HG03196 (cell line): ENCODE measurements around the gene PRR20C.
"Not testable (repeated sequence)": the region's sequence is repeated elsewhere in the genome, so short reads cannot be mapped to it uniquely, and the experiment has no call there.

Experiments
- ATAC-seq: cut with Tn5 transposase; IDR thresholded peaks from one replicate; pipeline ENCODE4 v1.9.1; 2021; ENCODE audit not compliant: unreplicated experiment

Gene PRR20C

DNA sequence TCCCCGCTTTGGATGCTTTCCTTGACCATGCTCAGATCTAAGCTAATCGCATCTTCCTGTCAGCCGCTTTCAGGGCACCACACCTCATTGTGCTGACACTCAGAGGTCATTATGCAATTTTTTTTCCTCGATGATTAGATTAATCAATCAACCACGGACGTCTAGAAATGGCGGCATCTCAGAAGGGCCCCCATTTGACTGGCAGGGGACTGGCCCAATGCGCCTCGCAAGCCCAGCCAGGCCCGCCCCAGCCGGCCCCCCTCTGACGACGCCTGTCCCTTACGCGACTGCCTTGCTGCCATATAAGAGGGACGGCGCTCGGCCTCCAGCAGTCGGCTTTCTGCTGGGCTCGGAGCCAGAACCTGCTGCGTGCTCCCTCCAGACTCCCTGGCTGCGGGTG lies at the start of gene PRR20C:
PRR20C (plus strand) TSS at position 301 of the 400 bp plus-strand sequence. CDS start 387 bp downstream, outside the sequence.
- not testable (repeated sequence) for ATAC-seq

DNA sequence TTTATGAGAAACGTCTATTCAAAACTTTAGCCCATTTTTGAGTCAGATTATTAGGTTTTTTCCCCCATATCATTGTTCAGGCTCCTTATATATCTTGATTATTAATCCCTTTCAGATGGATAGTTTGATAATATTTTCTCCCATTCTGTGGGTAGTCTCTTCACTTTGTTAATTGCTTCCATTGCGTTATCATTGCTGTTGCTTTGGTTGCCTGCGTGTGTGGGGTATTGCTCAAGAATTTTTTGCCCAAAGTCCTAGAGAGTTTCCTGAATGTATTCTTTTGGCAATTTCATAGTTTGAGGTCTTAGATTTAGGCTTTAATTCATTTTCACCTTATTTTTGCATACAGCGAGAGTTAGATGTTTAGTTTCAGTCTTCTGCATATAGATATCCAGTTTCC lies 38.9 kb upstream of the PRR20C start:
- no peak for ATAC-seq

DNA sequence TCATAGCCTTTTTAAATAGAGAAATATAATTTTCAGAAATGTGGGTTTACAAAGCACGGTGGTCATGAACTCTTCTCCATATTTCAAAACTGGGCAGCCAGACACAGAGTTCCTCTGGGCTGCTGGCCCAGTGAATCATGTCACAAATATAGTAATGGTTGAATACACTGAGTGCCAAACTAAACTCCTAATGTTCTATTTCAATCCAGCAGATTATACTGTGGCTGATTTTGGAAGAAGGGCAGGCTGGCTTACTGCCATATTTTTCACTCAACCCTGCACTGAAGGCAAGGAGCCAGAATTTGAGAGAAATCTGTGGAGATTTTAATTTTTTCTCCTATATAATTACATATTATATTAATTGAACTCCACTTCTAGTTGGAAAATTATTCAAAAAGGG lies 30.2 kb upstream of the PRR20C start:
- ATAC-seq = no peak

DNA sequence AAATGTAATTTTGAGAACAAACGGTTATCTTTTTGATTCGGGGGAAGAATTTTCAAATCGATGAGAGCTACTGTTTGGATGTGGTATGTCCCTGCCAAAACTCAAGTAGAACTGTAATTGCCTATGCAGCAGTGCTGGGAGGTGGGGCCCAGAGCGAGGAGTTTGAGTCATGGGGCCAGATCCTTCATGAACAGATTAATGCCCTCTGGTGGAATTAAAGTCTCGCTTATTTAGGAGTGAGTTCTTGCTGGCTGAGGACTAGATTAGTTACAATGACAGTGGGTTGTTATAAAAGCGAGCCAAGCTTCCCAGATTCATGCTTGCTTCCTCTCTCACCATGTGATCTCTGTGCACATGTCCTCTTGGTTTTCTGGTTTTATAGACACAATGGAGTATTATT lies 25.0 kb upstream of the PRR20C start:
- ATAC-seq = no peak

DNA sequence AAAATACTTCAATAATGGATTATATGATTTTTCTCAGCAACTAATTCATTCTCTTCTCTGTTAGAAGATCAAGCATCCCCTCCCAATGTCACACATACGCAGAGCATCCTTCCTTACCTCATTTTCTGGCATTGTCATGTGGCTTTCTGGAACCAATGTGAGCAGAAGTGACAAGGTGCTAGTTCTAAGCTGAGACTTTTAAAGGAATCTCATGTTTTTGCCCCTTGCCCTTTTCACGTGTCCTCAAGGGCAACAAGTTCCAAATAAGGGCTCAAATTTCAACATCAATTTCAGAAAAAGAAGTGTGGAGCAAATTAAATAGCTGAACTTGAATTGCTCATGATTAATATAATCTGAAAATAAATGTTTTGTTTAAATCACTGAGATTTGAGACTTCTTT lies 17.8 kb upstream of the PRR20C start:
- no peak for ATAC-seq

DNA sequence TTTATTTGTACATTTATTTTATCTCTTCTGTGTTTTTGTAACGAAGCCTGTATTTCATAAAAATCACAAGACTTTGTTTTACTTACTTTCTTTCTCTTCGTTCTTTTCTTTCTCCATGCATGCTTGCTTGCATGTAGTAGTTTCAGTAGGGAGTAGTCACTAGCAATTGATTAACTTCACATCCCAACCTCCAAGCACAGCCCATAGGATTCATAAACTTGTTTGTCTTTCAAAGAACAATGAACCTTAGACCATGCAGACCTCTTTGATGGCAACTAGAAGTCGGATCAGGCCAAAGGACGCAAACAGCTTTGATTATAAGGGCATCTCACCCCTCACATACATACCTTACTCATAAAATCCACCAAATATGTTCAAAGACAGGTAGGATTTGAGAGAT lies 16.3 kb upstream of the PRR20C start:
- no peak for ATAC-seq

DNA sequence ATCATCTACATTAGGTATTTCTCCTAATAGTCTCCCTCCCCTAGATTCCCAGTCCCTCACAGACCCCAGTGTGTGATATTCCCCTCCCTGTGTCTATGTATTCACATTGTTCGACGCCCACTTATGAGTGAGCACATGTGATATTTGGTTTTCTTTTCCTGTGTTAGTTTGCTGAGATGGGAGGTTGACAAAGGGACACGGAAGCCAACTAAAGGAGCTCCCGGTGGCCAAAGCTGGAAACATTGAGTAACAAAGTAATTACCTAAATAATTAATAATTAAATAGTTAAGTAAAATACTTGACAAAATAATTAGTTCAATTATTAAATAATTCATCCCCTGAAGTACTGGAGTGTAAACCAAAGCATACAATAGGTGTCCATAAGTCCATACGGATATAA lies 14.9 kb upstream of the PRR20C start:
- no peak for ATAC-seq

DNA sequence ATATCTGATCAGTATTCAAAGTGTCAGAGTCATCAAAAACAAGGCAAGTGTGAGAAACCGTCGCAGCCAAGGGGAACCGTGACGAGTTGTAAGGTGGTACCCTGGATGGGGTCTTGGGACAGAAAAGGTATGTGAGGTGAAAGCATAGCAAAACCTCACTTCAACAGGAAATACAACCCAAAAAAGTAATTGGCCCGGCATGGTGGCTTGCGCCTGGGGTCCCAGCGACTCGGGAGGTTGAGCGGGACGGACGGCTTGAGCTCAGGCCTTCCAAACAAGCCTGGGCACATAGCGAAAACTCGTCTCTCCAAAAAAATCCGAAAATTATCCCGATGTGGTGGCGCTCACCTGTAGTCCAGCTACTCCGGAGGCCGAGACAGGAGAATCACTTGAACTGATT lies 14.1 kb upstream of the PRR20C start:
- ATAC-seq = not testable (repeated sequence)

DNA sequence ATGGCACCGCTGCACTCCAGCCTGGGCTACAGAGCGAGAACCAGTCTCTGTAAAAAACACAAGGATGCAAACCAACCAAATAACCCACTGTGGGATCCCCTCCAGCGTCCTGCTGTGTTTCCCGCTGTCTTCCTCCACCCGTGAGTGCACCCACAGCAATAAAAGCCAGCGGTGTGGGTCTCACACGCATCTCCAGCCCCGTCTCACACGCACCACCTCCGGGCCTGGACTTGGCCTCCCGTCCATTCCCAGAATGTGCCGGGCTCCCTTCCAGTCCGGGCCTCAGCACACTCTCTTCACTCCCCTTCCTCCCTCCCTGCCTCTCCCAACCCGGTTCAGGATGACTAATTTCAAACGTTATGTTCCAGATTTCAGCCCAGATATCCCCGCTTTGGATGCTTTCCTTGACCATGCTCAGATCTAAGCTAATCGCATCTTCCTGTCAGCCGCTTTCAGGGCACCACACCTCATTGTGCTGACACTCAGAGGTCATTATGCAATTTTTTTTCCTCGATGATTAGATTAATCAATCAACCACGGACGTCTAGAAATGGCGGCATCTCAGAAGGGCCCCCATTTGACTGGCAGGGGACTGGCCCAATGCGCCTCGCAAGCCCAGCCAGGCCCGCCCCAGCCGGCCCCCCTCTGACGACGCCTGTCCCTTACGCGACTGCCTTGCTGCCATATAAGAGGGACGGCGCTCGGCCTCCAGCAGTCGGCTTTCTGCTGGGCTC lies 13.5 kb upstream of the PRR20C start, which contains the start of gene PRR20A:
PRR20A (plus strand) TSS at position 684 of the 734 bp plus-strand sequence. CDS start 387 bp downstream, outside the sequence.
- ATAC-seq = not testable (repeated sequence)

DNA sequence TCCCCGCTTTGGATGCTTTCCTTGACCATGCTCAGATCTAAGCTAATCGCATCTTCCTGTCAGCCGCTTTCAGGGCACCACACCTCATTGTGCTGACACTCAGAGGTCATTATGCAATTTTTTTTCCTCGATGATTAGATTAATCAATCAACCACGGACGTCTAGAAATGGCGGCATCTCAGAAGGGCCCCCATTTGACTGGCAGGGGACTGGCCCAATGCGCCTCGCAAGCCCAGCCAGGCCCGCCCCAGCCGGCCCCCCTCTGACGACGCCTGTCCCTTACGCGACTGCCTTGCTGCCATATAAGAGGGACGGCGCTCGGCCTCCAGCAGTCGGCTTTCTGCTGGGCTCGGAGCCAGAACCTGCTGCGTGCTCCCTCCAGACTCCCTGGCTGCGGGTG lies 6.7 kb upstream of the PRR20C start, which contains the start of gene PRR20B:
PRR20B (plus strand) TSS at position 301 of the 400 bp plus-strand sequence. CDS start 387 bp downstream, outside the sequence.
- ATAC-seq = not testable (repeated sequence)

DNA sequence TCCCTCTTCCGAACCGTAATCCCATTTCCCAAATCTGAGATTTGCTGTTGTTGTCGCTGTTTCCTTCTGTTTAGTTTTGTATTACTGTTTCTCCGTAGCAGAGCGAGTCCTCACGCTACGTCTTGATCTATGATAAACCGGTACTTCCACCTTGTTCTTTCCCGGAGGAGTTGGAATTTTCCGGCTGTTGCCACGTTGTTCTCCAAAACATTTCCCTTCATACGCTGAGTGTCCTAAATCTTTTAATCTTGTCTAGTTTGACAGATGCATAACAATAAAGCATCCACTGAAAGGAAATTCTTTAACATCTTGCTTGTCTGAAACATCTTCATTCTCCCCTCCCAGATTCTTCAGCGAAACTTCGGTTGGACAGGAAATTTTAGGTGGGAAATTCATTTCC lies 5.8 kb upstream of the PRR20C start:
- ATAC-seq = not testable (repeated sequence)

DNA sequence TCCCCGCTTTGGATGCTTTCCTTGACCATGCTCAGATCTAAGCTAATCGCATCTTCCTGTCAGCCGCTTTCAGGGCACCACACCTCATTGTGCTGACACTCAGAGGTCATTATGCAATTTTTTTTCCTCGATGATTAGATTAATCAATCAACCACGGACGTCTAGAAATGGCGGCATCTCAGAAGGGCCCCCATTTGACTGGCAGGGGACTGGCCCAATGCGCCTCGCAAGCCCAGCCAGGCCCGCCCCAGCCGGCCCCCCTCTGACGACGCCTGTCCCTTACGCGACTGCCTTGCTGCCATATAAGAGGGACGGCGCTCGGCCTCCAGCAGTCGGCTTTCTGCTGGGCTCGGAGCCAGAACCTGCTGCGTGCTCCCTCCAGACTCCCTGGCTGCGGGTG lies 6.5 kb downstream of the PRR20C start, which contains the start of gene PRR20D:
PRR20D (plus strand) TSS at position 301 of the 400 bp plus-strand sequence. CDS start 387 bp downstream, outside the sequence.
- ATAC-seq = not testable (repeated sequence)

DNA sequence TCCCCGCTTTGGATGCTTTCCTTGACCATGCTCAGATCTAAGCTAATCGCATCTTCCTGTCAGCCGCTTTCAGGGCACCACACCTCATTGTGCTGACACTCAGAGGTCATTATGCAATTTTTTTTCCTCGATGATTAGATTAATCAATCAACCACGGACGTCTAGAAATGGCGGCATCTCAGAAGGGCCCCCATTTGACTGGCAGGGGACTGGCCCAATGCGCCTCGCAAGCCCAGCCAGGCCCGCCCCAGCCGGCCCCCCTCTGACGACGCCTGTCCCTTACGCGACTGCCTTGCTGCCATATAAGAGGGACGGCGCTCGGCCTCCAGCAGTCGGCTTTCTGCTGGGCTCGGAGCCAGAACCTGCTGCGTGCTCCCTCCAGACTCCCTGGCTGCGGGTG lies 13.0 kb downstream of the PRR20C start, which contains the start of gene PRR20E:
PRR20E (plus strand) TSS at position 301 of the 400 bp plus-strand sequence. CDS start 387 bp downstream, outside the sequence.
- ATAC-seq = not testable (repeated sequence)

DNA sequence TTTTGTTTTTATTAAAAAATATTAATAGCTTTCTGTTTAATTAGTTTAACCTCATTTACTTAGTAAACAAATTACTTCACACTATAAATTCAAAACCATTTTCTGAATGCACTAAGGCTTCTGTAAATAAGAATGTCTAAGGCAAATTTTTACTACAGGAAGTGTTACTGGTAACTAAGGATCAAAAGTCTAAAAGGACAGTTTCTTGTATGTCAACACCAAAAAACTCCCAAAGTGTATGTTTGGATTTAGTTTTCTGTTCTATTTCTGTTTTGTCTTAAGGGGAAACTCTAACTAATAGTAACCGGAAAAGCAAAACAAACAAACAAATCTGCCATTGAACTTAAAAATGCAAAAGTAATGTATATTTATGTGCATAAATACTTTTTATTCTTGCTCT lies 37.8 kb downstream of the PRR20C start:
- ATAC-seq = no peak
